Measurements from ENCODE around the gene PMFBP1. TPM values are rescaled to one million over a fixed set of nuclear protein-coding genes. Genes with fewer than 3 reads are reported as not detected.

The PMFBP1 gene
- polyA plus RNA-seq, 1 donor (not counting 4 experiments of a cell fraction or from before 2014, with no cell fraction given), result 0.92 TPM

GRCh38 chr16:72124761-72125634 lies 47.0 kb downstream of the PMFBP1 start:
- Histone ChIP-seq H3K27me3 (ENCODE audit: control insufficient read depth, extremely low read depth, insufficient read depth, low read length) (no peaks in the 10 kb centered on the region), H3K27ac (ENCODE audit: control insufficient read depth, insufficient read depth, low read length) (no peak overlapping the region), H4K20me1 (ENCODE audit: control insufficient read depth, extremely low read depth, insufficient read depth, low read length) (no peaks in the 10 kb centered on the region), H3K9me3 (ENCODE audit: control insufficient read depth, low read depth, low read length) (no peaks in the 10 kb centered on the region), H3K79me2 (ENCODE audit: control insufficient read depth, insufficient read depth, low read length) (no peaks in the 10 kb centered on the region), H3K4me2 (ENCODE audit: control insufficient read depth, extremely low read depth, insufficient read depth, low read depth, low read length) (no peak overlapping the region), H3K9ac (ENCODE audit: control insufficient read depth, extremely low read depth, insufficient read depth, low read length) (no peak overlapping the region), H3K9me1 (ENCODE audit: control insufficient read depth, extremely low read depth, insufficient read depth, low read length) (no peaks in the 10 kb centered on the region), H2AFZ (ENCODE audit: control insufficient read depth, low read length) (no peak overlapping the region), H3K4me1 (ENCODE audit: control insufficient read depth, extremely low read depth, insufficient read depth, low read length) (no peaks in the 10 kb centered on the region), H3K4me3 (ENCODE audit: control insufficient read depth in 2 of 3, extremely low read depth in 1 of 3, insufficient read depth in 2 of 3, low read depth in 1 of 3, low read length in 3 of 3) (no peak overlapping the region), H3K36me3 (ENCODE audit: control insufficient read depth in 2 of 2, extremely low read depth in 1 of 2, insufficient read depth in 2 of 2, low read length in 2 of 2) (no peaks in the 10 kb centered on the region)
- FAIRE-seq (peak; percentile 66), DNase-seq (ENCODE audit: low read depth, low spot score) (peak; percentile 33)
- dilution Hi-C loops (cut with MboI; ENCODE audit: extremely low pct_ligation_motif_present, low sequenced_read_pairs), result no loop called here
- TF ChIP-seq, protein P1, sequence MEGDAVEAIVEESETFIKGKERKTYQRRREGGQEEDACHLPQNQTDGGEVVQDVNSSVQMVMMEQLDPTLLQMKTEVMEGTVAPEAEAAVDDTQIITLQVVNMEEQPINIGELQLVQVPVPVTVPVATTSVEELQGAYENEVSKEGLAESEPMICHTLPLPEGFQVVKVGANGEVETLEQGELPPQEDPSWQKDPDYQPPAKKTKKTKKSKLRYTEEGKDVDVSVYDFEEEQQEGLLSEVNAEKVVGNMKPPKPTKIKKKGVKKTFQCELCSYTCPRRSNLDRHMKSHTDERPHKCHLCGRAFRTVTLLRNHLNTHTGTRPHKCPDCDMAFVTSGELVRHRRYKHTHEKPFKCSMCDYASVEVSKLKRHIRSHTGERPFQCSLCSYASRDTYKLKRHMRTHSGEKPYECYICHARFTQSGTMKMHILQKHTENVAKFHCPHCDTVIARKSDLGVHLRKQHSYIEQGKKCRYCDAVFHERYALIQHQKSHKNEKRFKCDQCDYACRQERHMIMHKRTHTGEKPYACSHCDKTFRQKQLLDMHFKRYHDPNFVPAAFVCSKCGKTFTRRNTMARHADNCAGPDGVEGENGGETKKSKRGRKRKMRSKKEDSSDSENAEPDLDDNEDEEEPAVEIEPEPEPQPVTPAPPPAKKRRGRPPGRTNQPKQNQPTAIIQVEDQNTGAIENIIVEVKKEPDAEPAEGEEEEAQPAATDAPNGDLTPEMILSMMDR (optimal IDR thresholded peaks at IDR 0.05 in 1 of 3, IDR thresholded peaks at IDR 0.05 in 1 of 3, conservative IDR thresholded peaks at IDR 0.05 in 1 of 3; ENCODE audit: extremely low read depth in 1 of 3, insufficient read depth in 2 of 3, low read length in 3 of 3), result peak; percentile 80 to 89 (median 82)
- no peak for TF ChIP-seq EZH2 (IDR thresholded peaks at IDR 0.05; ENCODE audit: low read length)

DNA sequence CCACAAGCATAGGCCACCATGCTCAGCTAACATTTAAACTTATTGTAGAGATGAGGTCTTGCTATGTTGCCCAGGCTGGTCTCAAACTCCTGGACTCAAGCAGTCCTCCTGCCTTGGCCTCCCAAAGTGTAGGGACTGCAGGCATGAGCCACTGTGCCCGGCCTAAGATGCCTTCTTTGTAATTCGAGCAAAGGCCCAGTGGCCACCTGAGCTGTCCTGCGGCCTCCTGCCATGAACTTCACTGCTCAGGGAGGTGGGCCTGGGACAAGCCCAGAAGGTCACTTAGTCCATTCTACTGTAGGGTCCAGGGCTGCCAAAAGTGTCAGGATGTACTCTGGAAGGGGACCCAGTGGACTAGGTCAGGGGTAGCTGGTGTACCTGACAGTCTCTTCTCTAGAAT lies 47.8 kb downstream of the PMFBP1 start:
- no peak for TF ChIP-seq EZH2 (IDR thresholded peaks at IDR 0.05; ENCODE audit: low read length)
- TF ChIP-seq, protein P1 (optimal IDR thresholded peaks at IDR 0.05 in 1 of 3, IDR thresholded peaks at IDR 0.05 in 1 of 3, conservative IDR thresholded peaks at IDR 0.05 in 1 of 3; ENCODE audit: extremely low read depth in 1 of 3, insufficient read depth in 2 of 3, low read length in 3 of 3), result no peak
- DNase-seq (ENCODE audit: low read depth, low spot score) (no peak), FAIRE-seq (no peak)
- dilution Hi-C loops (cut with MboI; ENCODE audit: extremely low pct_ligation_motif_present, low sequenced_read_pairs), result no loop called here
- Histone ChIP-seq H3K4me1 (ENCODE audit: control insufficient read depth, extremely low read depth, insufficient read depth, low read length) (no peaks in the 10 kb centered on the region), H3K4me2 (ENCODE audit: control insufficient read depth, extremely low read depth, insufficient read depth, low read depth, low read length) (no peak overlapping the region), H4K20me1 (ENCODE audit: control insufficient read depth, extremely low read depth, insufficient read depth, low read length) (no peaks in the 10 kb centered on the region), H3K9me1 (ENCODE audit: control insufficient read depth, extremely low read depth, insufficient read depth, low read length) (no peaks in the 10 kb centered on the region), H2AFZ (ENCODE audit: control insufficient read depth, low read length) (no peak overlapping the region), H3K4me3 (ENCODE audit: control insufficient read depth in 2 of 3, extremely low read depth in 1 of 3, insufficient read depth in 2 of 3, low read depth in 1 of 3, low read length in 3 of 3) (no peak overlapping the region), H3K79me2 (ENCODE audit: control insufficient read depth, insufficient read depth, low read length) (no peaks in the 10 kb centered on the region), H3K36me3 (ENCODE audit: control insufficient read depth in 2 of 2, extremely low read depth in 1 of 2, insufficient read depth in 2 of 2, low read length in 2 of 2) (no peaks in the 10 kb centered on the region), H3K27me3 (ENCODE audit: control insufficient read depth, extremely low read depth, insufficient read depth, low read length) (no peaks in the 10 kb centered on the region), H3K9ac (ENCODE audit: control insufficient read depth, extremely low read depth, insufficient read depth, low read length) (no peak overlapping the region), H3K9me3 (ENCODE audit: control insufficient read depth, low read depth, low read length) (no peaks in the 10 kb centered on the region), H3K27ac (ENCODE audit: control insufficient read depth, insufficient read depth, low read length) (no peak overlapping the region)

All from keratinocyte (primary cell).